Measurements from ENCODE around the gene CMKLR1.

The CMKLR1 gene

DNA sequence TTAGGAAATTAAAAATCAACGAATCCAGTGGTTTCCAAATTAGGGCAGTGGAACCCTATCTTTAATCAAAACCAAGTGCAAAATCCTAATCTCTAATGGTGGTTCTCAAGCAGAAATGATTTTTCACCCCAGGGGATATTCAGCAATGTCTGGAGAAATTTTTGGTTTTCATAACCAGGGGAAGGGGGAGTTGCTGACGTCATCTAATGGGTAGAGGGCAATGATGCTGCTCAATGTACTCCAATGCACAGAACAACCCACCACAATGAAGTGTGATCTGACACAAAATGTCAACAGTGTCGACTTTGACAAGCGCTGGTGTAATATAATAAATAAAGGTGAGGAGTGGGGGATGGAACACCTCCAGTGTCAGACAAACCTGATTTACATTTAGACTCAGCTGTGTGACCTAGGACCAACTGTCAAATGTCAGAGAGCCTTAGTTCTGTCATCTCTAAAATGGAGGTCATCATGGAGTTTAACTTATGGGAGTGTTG is 81.5 kb downstream of the CMKLR1 start:
- peak; percentile 39 for DNase-seq

DNA sequence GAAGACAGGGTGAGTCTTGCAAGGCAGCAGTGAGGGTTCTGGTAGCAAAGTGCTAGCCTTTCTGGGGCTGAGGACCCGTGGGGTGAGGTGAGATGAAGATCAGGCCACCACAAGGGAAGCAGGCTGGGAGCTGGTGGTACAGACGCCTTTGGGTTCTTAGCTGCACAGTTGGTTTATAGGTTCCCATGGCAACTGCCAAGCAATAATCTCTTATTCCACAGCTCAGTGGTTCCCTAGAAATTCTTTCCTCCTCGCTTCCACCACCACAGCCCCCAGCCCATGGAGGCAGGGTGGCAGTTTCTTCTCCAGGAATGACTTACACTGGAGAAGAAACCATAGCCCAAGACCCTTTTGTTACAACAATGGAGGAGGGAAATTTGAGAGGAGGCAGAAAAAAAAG is 82.1 kb downstream of the CMKLR1 start:
- DNase-seq, result peak; percentile 71

DNA sequence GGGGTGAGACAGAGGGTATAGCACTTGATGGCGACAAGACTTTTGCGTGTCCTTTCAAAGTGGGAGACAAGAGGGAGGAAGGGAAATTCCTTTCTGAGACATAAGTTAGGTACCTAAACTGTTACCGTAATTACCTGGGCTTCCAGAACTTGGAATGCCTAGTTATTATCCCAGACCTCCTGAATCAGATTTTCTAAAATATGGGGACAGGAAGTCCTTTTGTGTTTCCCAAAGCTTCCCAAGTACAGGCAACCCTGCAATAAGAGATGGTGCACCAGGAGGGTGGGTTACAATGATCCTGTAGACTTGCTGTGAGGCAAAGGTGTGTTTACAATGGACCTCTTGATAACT is 83.9 kb downstream of the CMKLR1 start:
- no peak for DNase-seq

DNA sequence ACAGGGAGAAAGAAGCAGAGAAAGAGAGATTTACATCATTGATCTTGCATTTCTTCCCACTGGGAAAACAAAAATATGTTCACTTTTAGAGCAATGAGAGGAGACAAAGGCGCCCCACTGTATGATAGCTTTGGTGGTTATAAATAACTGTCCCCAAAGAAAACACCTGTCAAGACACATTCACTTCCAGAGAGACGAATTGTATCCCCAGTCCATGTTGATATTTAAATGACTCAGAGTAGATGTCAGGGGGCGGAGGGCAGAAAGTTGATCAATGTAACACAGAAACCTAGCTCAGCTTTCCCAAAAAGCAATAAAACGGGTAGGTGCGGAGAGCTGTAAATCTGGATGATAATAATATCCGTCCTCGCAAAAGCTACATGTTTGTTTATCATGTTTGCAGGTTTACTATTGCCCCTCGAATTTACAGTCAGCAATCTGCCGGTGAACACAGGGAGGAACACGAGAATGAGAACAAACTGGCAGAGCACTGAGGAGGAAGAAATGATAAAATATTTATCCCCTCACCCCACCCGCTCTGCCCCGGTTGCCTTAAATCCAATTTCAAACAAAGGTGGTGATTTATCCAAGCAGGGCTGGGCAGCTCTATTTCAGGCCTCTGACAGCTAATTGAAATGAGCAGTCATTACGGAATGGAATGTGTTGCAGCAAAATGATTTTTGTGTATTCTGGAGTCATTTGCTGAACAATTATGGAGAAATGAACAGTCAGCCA is 84.4 kb downstream of the CMKLR1 start:
- peak; percentile 55 for DNase-seq

DNA sequence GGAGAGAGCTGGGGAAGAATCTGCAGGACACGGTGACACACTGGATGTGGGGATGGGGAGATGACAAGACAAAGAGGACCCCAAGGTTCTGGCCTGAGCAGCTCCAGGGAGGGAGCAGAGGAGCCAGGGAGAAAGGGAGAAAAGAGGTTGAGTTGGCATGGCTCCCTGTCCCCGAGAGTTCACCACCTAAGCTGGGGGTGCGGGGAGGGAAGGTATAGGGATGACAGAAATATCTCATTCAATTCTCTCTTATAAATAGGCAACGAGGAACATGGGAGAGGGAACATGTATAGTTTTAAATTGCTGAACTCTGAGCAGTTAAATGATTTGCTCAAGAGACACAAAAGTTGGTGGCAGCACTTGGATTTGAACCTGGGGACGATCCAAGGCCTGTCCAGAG is 85.1 kb downstream of the CMKLR1 start:
- DNase-seq, result no peak

DNA sequence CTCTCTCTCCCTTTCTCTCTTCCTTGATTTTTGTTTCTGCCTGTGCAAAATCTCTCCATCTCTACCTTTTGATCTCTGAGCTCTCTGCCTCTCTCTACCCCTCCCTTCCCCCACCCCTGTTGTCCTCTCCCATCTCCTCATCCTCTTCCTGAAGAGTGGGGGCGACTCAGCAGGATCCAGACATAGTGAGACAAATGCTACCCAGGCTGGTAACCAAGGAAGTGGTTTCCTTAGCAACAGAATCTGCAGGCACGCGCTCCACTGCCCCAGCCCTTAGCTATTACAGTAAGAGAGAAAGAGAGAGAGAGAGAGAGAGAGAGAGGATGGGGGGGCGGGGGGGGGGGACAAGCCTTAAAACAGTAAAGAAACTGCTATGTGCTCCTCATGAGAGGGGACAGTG is 85.6 kb downstream of the CMKLR1 start:
- DNase-seq, result peak; percentile 83

DNA sequence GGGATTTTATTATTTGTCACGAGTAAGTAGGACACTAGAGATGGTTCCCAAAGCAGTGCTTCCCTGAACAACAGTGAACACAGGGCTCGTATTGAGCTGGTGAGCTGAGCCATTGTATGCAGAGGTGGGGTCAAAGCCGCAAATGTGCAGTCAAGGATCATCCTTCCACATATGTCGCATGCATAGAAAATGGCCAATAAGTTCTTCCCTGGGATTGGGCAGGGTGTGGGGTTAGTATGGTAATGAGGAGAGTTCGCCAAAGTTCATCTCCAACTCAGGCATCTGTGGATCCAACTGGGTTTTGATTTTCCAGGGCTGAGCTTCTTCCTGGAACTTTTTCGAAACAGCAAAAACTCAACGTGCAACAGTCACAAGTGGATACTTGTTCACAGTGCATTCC is 86.6 kb downstream of the CMKLR1 start:
- DNase-seq, result no peak

DNA sequence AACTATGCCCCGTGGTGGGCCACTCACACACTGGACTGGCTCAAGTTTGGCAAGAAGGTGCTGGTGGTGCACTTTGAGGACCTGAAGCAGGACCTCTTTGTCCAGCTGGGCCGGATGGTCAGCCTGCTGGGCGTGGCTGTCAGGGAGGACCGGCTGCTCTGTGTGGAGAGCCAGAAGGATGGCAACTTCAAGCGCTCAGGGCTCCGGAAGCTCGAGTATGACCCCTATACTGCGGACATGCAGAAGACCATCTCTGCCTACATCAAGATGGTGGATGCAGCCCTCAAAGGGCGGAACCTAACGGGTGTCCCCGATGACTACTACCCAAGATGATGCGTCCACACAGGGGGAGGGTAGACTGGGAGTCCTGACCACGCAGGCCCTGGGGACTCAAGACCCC is 91.1 kb downstream of the CMKLR1 start:
- DNase-seq, result no peak

DNA sequence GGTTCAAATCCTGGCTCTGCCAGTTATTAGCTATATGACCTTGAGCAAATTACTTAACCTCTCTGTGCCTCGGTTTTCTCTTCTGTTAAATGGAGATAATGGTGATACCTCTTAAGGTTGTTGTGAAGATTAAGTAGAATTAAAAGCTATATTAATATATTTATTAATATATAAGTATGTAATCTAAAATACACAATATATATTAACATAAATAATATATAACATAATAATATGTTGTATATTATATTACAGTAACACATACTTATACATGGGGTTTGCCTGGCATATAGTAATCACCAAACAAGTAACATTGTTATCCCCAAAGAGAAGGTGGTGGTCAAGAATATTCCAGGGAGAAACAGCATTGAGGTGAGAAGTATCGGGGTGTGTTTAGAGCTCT is 92.0 kb downstream of the CMKLR1 start:
- DNase-seq, result no peak

DNA sequence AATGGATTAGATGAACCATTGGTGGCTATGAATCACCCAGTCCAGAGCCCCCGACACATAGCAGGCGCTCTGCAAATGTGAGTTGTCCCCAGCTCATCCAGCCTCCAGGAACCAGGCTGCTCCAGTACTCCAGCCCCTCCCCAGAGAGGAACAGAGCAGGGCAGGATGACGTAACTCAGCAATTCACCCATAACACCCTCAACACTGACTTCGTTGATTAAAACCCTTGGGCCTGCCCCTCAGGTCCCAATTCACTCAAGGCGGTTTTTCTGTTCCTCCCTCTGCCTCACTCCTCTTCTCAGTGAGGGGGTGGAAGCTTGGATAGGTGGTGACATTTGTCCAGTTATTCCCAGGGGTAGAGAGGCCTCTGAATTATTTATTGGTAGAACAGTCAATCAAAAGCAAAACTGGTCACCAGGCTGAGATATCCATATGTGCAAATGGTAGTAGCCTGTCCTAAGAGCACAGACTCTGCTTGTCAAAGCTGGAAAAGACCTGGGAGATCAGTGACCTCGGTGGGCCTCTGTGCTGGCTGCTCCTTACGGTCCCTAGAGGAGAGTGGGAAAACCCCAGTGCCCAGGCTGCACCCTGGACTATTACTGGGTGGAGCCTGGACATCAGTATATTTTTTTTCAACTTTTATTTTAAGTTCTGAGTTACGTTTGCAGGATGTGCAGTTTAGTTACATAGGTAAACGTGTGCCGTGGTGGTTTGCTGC is 97.0 kb downstream of the CMKLR1 start:
- DNase-seq, result peak; percentile 83

DNA sequence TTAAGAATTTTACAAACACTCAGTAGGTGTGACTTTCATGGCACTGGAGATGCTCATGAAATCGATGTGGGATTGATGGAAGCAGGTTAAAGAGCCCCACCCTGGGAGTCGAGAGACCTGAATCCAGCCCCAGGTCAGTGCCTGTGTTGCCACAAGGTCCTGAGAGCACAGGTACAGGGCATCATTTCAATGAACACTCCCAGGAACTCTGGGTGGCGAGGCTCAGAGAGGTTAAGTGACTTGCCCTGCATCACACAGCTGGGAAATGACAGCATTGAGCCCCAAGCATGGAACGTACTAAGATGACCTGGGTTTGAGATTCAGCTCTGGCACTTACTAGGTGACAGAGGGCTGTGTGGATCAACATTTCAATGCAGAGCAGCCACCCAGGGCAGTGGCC is 98.2 kb downstream of the CMKLR1 start:
- no peak for DNase-seq

DNA sequence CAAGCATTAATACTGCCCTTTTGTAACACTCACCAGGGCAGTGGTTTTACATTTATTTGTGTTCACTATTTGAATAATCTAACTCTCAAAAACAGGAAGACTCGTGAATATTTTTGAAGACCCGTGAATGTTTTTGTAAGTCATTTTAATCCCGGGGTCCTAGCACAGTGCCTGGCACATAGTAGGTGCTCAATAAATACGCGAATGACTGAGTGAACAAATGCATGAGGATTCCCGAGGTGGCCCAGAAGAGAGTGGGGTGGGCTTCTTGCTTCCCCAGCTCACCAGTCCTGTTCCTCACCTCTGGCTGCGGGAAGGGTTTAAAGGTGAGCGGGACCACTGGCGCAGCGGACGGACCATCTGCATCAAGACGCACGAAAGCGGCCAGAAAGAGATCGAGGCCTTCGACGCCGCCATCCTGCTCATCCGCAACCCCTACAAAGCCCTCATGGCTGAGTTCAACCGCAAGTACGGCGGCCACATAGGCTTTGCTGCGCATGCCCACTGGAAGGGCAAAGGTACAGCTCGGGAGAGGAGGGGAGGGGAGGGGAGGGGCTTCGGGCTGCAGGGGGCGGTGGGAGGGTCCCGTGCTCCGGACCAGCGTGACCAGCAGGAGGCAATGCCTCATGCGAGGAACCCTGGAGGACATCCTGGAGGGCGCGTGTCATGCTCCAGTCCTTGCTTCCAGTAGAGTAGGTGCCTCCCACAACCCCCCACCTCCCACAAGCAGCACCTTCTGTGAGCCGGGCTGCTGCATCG is 98.9 kb downstream of the CMKLR1 start:
- DNase-seq, result peak; percentile 8

DNA sequence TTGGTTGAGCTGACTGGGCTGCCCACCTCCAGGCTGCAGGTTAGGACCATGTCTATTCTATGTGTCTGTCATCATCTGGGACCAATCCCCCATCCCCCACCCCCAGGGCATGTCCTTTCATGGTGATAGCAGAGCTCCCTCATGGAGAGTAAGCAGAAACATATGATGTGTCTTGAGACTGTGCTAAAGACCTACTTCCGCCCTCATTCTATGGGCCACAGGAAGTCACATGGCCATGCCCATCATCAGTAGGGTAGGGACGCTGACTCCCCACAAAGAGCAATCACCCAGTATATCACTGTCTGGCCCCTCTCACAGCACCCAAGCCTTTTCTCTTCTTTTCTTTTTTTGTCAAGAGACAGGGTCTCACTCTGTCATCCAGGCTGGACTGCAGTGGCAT is 99.7 kb downstream of the CMKLR1 start:
- DNase-seq, result no peak

DNA sequence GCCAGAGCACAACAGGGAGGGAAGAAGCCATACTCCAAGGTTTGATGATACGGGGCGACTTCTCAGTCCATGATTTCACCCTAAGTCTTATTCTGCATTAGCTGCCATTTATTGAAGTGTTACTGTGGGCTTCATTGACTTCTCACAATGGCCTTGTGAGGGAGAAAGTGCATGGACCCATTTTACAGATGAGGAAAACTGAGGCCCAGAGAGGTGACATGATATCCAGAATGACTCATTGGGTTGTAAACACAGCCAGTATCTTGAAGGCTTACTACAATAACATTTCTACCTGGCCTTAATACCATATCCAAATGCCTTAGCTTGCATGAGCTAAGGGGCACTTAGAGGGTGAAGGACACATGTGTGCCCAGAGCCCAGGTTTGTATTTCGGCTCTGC is 100.6 kb downstream of the CMKLR1 start:
- no peak for DNase-seq
